Kidney glomerular epithelial cell (primary cell): ENCODE measurements around the gene GIPC1.
"Not testable (repeated sequence)": the region's sequence is repeated elsewhere in the genome, so short reads cannot be mapped to it uniquely, and the experiment has no call there.

Experiments
- DNase-seq: peaks from one replicate; lab custom pipeline; 2025; lab: John Stamatoyannopoulos, UW

Gene GIPC1

GRCh38 chr19:14517840-14518505 lies 22.0 kb upstream of the GIPC1 start, which contains the start of gene DNAJB1:
Gene DNAJB1, minus strand, starts transcription at chr19:14518397. Its CDS starts 48 bp downstream, at chr19:14518349.
- peak; percentile 34 for DNase-seq

GRCh38 chr19:14517446-14517839 lies 21.5 kb upstream of the GIPC1 start:
- no peak for DNase-seq

- no peak for DNase-seq
Measured at GRCh38 chr19:14516746-14517438, 21.0 kb upstream of the GIPC1 start.

- no peak for DNase-seq
Measured at GRCh38 chr19:14516048-14516534, 20.2 kb upstream of the GIPC1 start.

- DNase-seq, result no peak
Measured at GRCh38 chr19:14515501-14516047, 19.6 kb upstream of the GIPC1 start.

GRCh38 chr19:14514215-14514863 lies 18.4 kb upstream of the GIPC1 start:
- no peak for DNase-seq

DNA sequence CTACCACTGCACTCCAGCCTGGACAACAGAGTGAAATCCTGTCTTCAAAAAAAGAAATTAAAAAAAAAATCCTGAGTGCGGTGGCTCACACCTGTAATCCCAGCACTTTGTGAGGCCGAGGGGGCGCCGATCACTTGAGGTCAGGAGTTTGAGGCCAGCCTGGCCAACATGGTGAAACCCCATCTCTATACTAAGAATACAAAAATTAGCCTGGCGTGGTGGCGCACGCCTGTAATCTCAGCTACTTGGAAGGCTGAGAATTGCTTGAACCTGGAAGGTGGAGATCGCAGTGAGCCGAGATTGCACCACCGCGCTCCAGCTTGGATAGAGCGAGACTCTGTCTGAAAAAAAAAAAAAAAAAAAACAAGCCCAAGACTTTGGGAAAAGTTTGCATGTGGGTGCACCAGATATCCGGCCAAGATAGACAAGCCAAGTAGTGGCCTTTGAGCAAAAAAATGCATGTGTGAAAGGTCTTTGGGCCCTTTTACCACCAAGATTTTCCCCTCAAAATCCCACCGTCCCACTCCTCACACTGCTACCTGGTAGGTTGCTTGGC lies 16.6 kb upstream of the GIPC1 start:
- DNase-seq, result no peak

DNA sequence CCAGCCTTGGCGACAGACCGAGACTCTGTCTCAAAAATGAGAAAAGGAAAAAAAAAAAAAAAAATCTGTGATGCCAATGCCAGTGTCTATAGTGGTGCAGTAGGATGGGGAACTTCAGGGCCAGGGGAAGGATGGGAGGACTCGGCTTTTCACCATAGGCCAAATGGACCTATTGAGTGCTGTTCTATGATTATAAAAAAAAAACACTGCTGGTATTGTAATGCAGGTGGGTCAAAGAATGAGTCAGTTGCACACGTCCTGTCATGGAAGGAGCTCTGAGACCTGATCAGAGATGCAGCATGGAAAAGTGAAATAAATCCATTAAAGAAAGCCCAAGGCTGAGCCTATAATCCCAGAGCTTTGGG lies 15.3 kb upstream of the GIPC1 start:
- no peak for DNase-seq

GRCh38 chr19:14510311-14511228 lies 14.6 kb upstream of the GIPC1 start:
- no peak for DNase-seq

- DNase-seq, result peak; percentile 37
Measured at GRCh38 chr19:14507704-14508542, 12.0 kb upstream of the GIPC1 start.

GRCh38 chr19:14505488-14506239 lies 9.7 kb upstream of the GIPC1 start:
- DNase-seq, result peak; percentile 18

- DNase-seq, result not testable (repeated sequence)
Measured at GRCh38 chr19:14504575-14504974, 8.6 kb upstream of the GIPC1 start.

DNA sequence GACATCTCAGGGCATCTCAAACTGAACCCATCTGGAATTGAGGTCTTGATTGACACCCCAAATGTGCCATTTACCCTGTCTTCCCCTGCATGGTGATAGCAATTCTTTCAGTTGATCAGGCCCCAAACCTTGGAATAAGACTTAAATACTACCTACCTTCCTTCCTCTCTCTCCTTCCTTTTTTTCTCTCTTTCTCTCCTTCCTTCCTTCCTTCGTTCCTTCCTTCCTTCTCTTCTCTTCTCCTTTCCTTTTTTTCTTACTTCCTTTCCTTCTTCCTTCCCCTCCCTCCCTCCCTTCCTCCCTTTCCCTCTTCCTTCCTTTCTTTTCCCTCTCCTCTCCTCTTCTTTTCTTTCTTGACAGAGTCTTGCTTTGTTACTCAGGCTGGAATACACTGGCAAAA lies 7.4 kb upstream of the GIPC1 start:
- DNase-seq, result no peak

DNA sequence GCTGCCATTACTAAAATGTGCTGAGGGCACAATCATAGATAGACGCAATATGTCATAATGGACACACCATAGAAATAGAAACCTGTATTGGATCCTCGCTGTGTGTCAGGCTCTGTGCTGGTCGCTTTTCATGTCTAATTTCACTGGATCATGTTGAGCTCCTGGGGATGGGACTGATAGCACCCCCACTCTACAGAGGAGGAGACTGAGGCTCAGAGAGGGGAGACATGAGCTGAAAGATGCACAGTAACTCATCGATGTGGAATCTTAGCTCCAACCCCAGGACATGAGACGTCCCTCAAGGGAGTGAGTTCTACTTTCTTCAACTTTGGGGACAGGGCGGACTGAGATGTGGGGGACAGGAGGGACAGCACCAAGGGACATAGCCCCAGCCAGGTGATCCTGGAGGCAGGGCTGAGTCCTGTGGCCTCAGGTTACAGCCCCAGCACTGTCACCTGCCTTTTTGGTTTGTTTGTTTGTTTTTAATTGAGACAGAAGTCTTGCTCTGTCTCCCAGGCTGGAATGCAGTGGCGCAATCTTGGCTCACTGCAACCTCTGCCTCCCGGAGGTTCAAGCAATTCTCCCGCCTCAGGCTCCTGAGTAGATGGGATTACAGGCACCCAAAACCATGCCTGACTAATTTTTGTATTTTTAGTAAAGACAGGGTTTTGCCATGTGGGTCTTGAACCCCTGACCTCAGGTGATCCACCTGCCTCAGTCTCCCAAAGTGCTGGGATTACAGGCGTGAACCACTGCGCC lies 6.6 kb upstream of the GIPC1 start:
- no peak for DNase-seq

GRCh38 chr19:14497228-14497921 lies 1.4 kb upstream of the GIPC1 start:
- no peak for DNase-seq

- DNase-seq, result peak; percentile 83
Measured at GRCh38 chr19:14496834-14497227, 904 bp upstream of the GIPC1 start.

- DNase-seq, result no peak
Measured at GRCh38 chr19:14495672-14496028, 277 bp downstream of the GIPC1 start.

DNA sequence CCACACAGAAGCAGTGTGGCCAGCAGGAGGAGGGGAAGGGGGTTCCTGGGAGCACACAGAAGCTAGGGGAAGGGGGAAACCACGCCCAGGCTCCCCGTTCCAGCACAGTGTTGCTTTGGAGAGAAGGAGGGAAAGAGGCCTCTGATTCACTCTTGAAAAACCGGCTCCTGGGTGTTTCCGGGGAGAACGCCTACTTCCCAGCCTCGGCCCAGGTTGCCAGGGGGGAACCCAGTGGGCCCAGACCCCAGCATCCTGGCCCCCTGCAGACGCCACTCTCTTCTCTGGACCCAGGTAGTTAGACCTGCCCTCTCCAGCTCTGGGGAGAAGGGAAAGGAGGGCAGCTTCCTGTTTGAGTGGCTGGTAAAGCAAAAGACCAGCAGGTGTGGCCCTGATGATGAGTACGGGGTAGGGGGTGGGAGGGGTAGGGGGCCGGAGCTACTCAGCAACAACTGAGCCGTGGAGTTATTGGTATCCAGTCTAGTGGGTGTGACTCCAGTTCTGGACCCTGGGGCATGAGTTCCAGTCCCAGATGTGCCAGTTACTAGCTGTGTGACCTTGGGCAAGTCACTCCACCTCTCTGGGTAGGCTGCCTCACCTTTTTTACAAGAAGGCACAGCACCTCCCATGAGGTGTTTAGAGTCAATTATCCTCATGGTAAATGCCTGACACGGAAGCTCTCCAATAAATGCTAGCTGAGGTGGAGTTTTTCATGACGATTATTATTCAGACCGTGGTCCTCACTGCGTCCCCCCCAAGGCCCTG lies 836 bp downstream of the GIPC1 start:
- DNase-seq, result no peak
